ENCODE results near the gene SYTL5.

DNA sequence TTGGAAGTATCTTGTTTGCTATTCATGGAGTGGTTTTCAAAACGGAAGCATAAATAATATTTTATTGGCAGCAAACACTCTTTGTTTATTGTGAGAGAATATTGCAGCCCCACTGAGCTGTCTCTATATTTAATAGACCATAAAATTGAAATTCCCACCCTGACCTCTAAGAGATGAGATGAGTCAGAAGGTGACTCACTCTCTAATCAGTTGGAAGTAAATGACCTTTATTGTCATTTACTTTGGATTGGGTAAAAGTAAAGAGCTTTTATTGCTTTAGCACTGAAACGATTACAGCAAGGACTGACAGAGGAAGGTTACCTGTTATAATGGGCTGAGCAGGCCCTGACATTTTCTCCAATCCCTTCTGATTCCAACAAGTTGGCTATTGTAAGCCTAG is 55.0 kb downstream of the SYTL5 start:
- TF ChIP-seq CTCF (IDR thresholded peaks at IDR 0.05) (no peak), POLR2A (IDR thresholded peaks at IDR 0.05) (no peak)

All from adrenal gland (tissue), 5 donors.